BLaER1 treated with 17β-estradiol and CSF1 and Interleukin-3, amounts not matched to agents 10 nM and 100 nM (cell line): Measurements from ENCODE around the gene IQCK.

Experiments used
- H3K27ac ChIP-seq, 11 experiments: shearing (Covaris generic); formaldehyde crosslinking; 2 replicates each; pipeline ENCODE4 v1.8.1; 2022
- H3K27me3 ChIP-seq, 11 experiments: shearing (Covaris generic); formaldehyde crosslinking; 2 replicates each; pipeline ENCODE4 v1.8.1; 2022
- H3K36me3 ChIP-seq, 11 experiments: shearing (Covaris generic); formaldehyde crosslinking; 2 replicates each; pipeline ENCODE4 v1.8.1; 2022
- H3K4me1 ChIP-seq, 10 experiments: shearing (Covaris generic); formaldehyde crosslinking; 2 replicates each; pipeline ENCODE4 v1.8.1; 2022
- H3K4me2 ChIP-seq, 11 experiments: shearing (Covaris generic); formaldehyde crosslinking; 2 replicates each; pipeline ENCODE4 v1.8.1; 2022
- H3K4me3 ChIP-seq, 10 experiments: shearing (Covaris generic); formaldehyde crosslinking; 2 replicates each; pipeline ENCODE4 v1.8.1; 2022
- H3K9ac ChIP-seq, 11 experiments: shearing (Covaris generic); formaldehyde crosslinking; 2 replicates each; pipeline ENCODE4 v1.8.1; 2022
- H3K9me3 ChIP-seq, 11 experiments: shearing (Covaris generic); formaldehyde crosslinking; replicated peaks in 1 of 11; 2 replicates each; pipeline ENCODE4 v1.8.1; 2022
- H4K20me1 ChIP-seq, 11 experiments: shearing (Covaris generic); formaldehyde crosslinking; 2 replicates each; pipeline ENCODE4 v1.8.1; 2022
- Cebpa-rat ChIP-seq, 11 experiments: shearing (Covaris generic); IDR thresholded peaks; 2 replicates each; pipeline ENCODE4 v1.8.1; 2022

Gene IQCK

GRCh38 chr16:19683453-19684236, 34.4 kb upstream of the IQCK start:
- H3K27me3 ChIP-seq, result no peaks in the 10 kb centered on the region
- peaks cover 18 to 75% (median 34%) of the 10 kb centered on the region in 11 experiments for H3K36me3 ChIP-seq
- peaks cover 0 to 9% (median 0%) of the 10 kb centered on the region in 11 experiments; a peak in 2 of 22 replicates for H4K20me1 ChIP-seq
- no peak overlapping the region for H3K27ac ChIP-seq
- H3K4me2 ChIP-seq, result no peak overlapping the region
- H3K4me3 ChIP-seq, result no peak overlapping the region
- no peak overlapping the region for H3K9ac ChIP-seq
- peaks cover 5 to 9% (median 7%) of the 10 kb centered on the region in 10 experiments for H3K4me1 ChIP-seq
- H3K9me3 ChIP-seq, result peaks cover 20 to 27% (median 24%) of the 10 kb centered on the region in 11 experiments
- TF ChIP-seq Cebpa-rat (IDR thresholded peaks at IDR 0.05), result no peak

- no peak for TF ChIP-seq Cebpa-rat (IDR thresholded peaks at IDR 0.05)
- no peak overlapping the region for H3K4me2 ChIP-seq
- peaks cover 18 to 70% (median 34%) of the 10 kb centered on the region in 11 experiments for H3K36me3 ChIP-seq
- no peak overlapping the region for H3K27ac ChIP-seq
- H4K20me1 ChIP-seq, result peaks cover 0 to 9% (median 0%) of the 10 kb centered on the region in 11 experiments; a peak in 2 of 22 replicates
- H3K4me1 ChIP-seq, result peaks cover 21 to 23% (median 22%) of the 10 kb centered on the region in 10 experiments
- H3K9ac ChIP-seq, result no peak overlapping the region
- H3K27me3 ChIP-seq, result no peaks in the 10 kb centered on the region
- no peak overlapping the region for H3K4me3 ChIP-seq
- H3K9me3 ChIP-seq, result peaks cover 20 to 27% (median 24%) of the 10 kb centered on the region in 11 experiments
Measured at GRCh38 chr16:19685176-19685575, 32.9 kb upstream of the IQCK start.

GRCh38 chr16:19687279-19687678, 30.8 kb upstream of the IQCK start:
- H3K27me3 ChIP-seq, result no peaks in the 10 kb centered on the region
- no peak for TF ChIP-seq Cebpa-rat (IDR thresholded peaks at IDR 0.05)
- H3K4me2 ChIP-seq, result no peak overlapping the region
- no peak overlapping the region for H3K9ac ChIP-seq
- peaks cover 20 to 27% (median 24%) of the 10 kb centered on the region in 11 experiments for H3K9me3 ChIP-seq
- peaks cover 32 to 40% (median 38%) of the 10 kb centered on the region in 10 experiments for H3K4me1 ChIP-seq
- peaks cover 0 to 9% (median 0%) of the 10 kb centered on the region in 11 experiments; a peak in 2 of 22 replicates for H4K20me1 ChIP-seq
- H3K4me3 ChIP-seq, result no peak overlapping the region
- peaks cover 20 to 66% (median 42%) of the 10 kb centered on the region in 11 experiments for H3K36me3 ChIP-seq
- H3K27ac ChIP-seq, result no peak overlapping the region

- Histone ChIP-seq H4K20me1 (peaks cover 0 to 9% (median 0%) of the 10 kb centered on the region in 11 experiments; a peak in 2 of 22 replicates), H3K4me2 (peak overlapping the region; percentile 31 to 81 (median 61)), H3K27ac (no peak overlapping the region), H3K27me3 (no peaks in the 10 kb centered on the region), H3K4me1 (peaks cover 32 to 40% (median 38%) of the 10 kb centered on the region in 10 experiments), H3K4me3 (no peak overlapping the region), H3K36me3 (peaks cover 11 to 61% (median 38%) of the 10 kb centered on the region in 11 experiments), H3K9me3 (peaks cover 17 to 22% (median 20%) of the 10 kb centered on the region in 11 experiments), H3K9ac (no peak overlapping the region)
- TF ChIP-seq Cebpa-rat (IDR thresholded peaks at IDR 0.05), result no peak
Measured at GRCh38 chr16:19688396-19689024, 29.6 kb upstream of the IQCK start.

- Histone ChIP-seq H3K9me3 (peaks cover 11 to 14% (median 12%) of the 10 kb centered on the region in 11 experiments), H3K9ac (peak overlapping the region in 1 of 11 experiments; percentile 15; a peak in 1 of 22 replicates), H3K4me1 (peaks cover 32 to 40% (median 38%) of the 10 kb centered on the region in 10 experiments), H4K20me1 (peaks cover 0 to 9% (median 0%) of the 10 kb centered on the region in 11 experiments; a peak in 3 of 22 replicates), H3K4me2 (peak overlapping the region in 10 of 11 experiments; percentile 31 to 81 (median 62); a peak in 17 of 22 replicates), H3K36me3 (peaks cover 6 to 56% (median 32%) of the 10 kb centered on the region in 11 experiments; a peak in 21 of 22 replicates), H3K27me3 (no peaks in the 10 kb centered on the region), H3K4me3 (no peak overlapping the region), H3K27ac (no peak overlapping the region)
- no peak for TF ChIP-seq Cebpa-rat (IDR thresholded peaks at IDR 0.05)
Measured at GRCh38 chr16:19689342-19689741, 28.7 kb upstream of the IQCK start.

- no peaks in the 10 kb centered on the region for H3K27me3 ChIP-seq
- H3K4me3 ChIP-seq, result no peak overlapping the region
- peaks cover 32 to 41% (median 38%) of the 10 kb centered on the region in 10 experiments for H3K4me1 ChIP-seq
- peaks cover 0 to 50% (median 23%) of the 10 kb centered on the region in 11 experiments; a peak in 21 of 22 replicates for H3K36me3 ChIP-seq
- H3K9ac ChIP-seq, result peak overlapping the region in 1 of 11 experiments; percentile 29; a peak in 1 of 22 replicates
- peaks cover 3 to 6% (median 4%) of the 10 kb centered on the region in 11 experiments for H3K9me3 ChIP-seq
- peaks cover 0 to 9% (median 0%) of the 10 kb centered on the region in 11 experiments; a peak in 5 of 22 replicates for H4K20me1 ChIP-seq
- H3K4me2 ChIP-seq, result peak overlapping the region; percentile 31 to 81 (median 60); a peak in 19 of 22 replicates
- TF ChIP-seq Cebpa-rat (IDR thresholded peaks at IDR 0.05), result no peak
- peak overlapping the region in 3 of 11 experiments; percentile 13 to 16 (median 15); a peak in 5 of 22 replicates for H3K27ac ChIP-seq
Measured at GRCh38 chr16:19690196-19690595, 27.9 kb upstream of the IQCK start.

- Histone ChIP-seq H3K36me3 (peaks cover 0 to 39% (median 15%) of the 10 kb centered on the region in 11 experiments; a peak in 19 of 22 replicates), H3K4me2 (peak overlapping the region in 10 of 11 experiments; percentile 4 to 81 (median 33); a peak in 18 of 22 replicates), H3K4me1 (peaks cover 42 to 52% (median 47%) of the 10 kb centered on the region in 10 experiments), H3K4me3 (no peak overlapping the region), H3K27ac (peak overlapping the region in 7 of 11 experiments; percentile 27 to 53 (median 43); a peak in 11 of 22 replicates), H3K9ac (peak overlapping the region in 2 of 11 experiments; percentile 11 to 21; a peak in 1 of 22 replicates), H4K20me1 (peaks cover 0 to 14% (median 4%) of the 10 kb centered on the region in 11 experiments; a peak in 10 of 22 replicates), H3K27me3 (no peaks in the 10 kb centered on the region), H3K9me3 (no peaks in the 10 kb centered on the region)
- no peak for TF ChIP-seq Cebpa-rat (IDR thresholded peaks at IDR 0.05)
Measured at GRCh38 chr16:19691161-19691711, 26.8 kb upstream of the IQCK start.

GRCh38 chr16:19694989-19695388, 23.1 kb upstream of the IQCK start:
- H3K9ac ChIP-seq, result no peak overlapping the region
- H4K20me1 ChIP-seq, result peaks cover 0 to 52% (median 32%) of the 10 kb centered on the region in 11 experiments; a peak in 19 of 22 replicates
- no peak overlapping the region for H3K27ac ChIP-seq
- H3K36me3 ChIP-seq, result peaks cover 8 to 45% (median 33%) of the 10 kb centered on the region in 11 experiments; a peak in 20 of 22 replicates
- TF ChIP-seq Cebpa-rat (IDR thresholded peaks at IDR 0.05), result no peak
- H3K4me1 ChIP-seq, result peaks cover 57 to 68% (median 62%) of the 10 kb centered on the region in 10 experiments
- no peak overlapping the region for H3K4me3 ChIP-seq
- no peak overlapping the region for H3K4me2 ChIP-seq
- H3K9me3 ChIP-seq, result no peaks in the 10 kb centered on the region
- no peaks in the 10 kb centered on the region for H3K27me3 ChIP-seq
